Activated CD8-positive, alpha-beta T cell treated with anti-CD3 and anti-CD28 coated beads for 36 hours (primary cell): ENCODE measurements around the gene E2F4. TPM values are rescaled to one million over a fixed set of nuclear protein-coding genes. Genes with fewer than 3 reads are reported as not detected.

Source experiments
- ATAC-seq: fragments of 200-7000 bp; cut with Tn5 transposase; one replicate; pipeline ENCODE4 v1.10.0; 2021; ENCODE audit warnings: mild to moderate bottlenecking, moderate library complexity
- CTCF ChIA-PET: fragments of 350-600 bp; sonication (Branson Sonifier 250); formaldehyde crosslinking; loops from one replicate; lab custom pipeline; 2021; ENCODE audit warnings: antibody characterized with exemption; lab: Charles Lee
- POLR2A ChIA-PET: fragments of 350-600 bp; sonication (Branson Sonifier 250); formaldehyde crosslinking; loops from one replicate; lab custom pipeline; 2021; ENCODE audit warnings: antibody characterized with exemption; lab: Charles Lee
- DNase-seq: peaks from one replicate; pipeline ENCODE4 v3.0.0-alpha.2; 2020
- H3K27ac Mint-ChIP-seq: one replicate; pipeline ENCODE4 v1.8.0; 2021; ENCODE audit warnings: mild to moderate bottlenecking, mixed read lengths
- H3K27me3 Mint-ChIP-seq: one replicate; pipeline ENCODE4 v1.8.0; 2021; ENCODE audit warnings: mixed read lengths
- H3K36me3 Mint-ChIP-seq: one replicate; pipeline ENCODE4 v1.8.0; 2021; ENCODE audit warnings: low read depth, mixed read lengths
- H3K4me1 Mint-ChIP-seq: one replicate; pipeline ENCODE4 v1.8.0; 2021; ENCODE audit warnings: low read depth, mixed read lengths
- H3K4me3 Mint-ChIP-seq: one replicate; pipeline ENCODE4 v1.8.0; 2021; ENCODE audit warnings: mild to moderate bottlenecking, moderate library complexity, mixed read lengths
- H3K9me3 Mint-ChIP-seq: one replicate; pipeline ENCODE4 v1.8.0; 2021; ENCODE audit warnings: mixed read lengths
- intact Hi-C: fragments of 100-400 bp; cut with micrococcal nuclease; formaldehyde crosslinking; loops from one replicate; pipeline ENCODE4 v1.10.0; 2022
- total RNA-seq, 2 experiments: library from RNA; stranded (reverse); gene quantifications; one replicate each; pipeline ENCODE4 v1.2.3, GENCODE V29; 2021
- TF ChIP-seq, protein P1 (sequence below): fragments of 200-600 bp; IDR thresholded peaks from one replicate; pipeline ENCODE4 v1.8.0; 2022; ENCODE audit warnings: antibody characterized with exemption, mild to moderate bottlenecking

E2F4 gene
- total RNA-seq, 2 experiments from 2014 or later, result 104 to 105 TPM

DNA sequence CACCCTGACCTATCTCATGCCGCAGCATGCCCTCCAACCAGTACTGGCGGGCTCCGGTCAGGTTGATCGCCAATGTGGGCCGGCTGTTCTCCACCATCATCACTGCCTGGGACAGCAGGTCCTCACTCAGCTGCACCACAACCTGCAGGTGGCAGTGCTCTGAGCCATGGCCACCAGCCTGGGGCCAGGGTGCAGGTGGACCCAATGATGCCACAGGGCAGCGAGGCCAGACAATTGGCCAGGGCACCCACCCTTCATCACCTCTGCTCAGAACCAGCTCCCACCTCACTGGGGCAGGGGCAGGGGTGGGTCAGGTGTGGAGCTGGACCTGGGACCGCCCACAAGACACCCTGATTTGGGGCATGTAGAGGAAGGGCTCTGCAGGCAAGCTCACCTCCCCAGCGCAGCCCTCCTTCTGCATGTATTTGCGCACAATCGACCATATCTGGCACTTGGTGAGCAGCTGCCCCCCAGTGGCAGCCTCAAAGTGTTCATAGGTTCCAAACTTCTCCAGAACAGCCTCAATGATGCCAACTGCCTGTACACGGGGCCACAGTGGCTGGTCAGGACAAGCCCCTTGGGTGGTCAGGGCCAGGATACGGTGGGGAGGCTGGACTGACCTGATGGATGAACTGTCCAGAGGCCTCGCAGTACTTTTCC lies 12.4 kb upstream of the E2F4 start:
- Mint-ChIP-seq H3K27me3 (peaks cover 36% of the 10 kb centered on the region), H3K4me3 (no peak overlapping the region), H3K36me3 (peaks cover 7% of the 10 kb centered on the region), H3K4me1 (peaks cover 26% of the 10 kb centered on the region), H3K9me3 (no peaks in the 10 kb centered on the region), H3K27ac (no peak overlapping the region)
- ChIA-PET CTCF (interaction anchor here (0.7 to 16.0 kb wide), 6 partner anchors 9 to 196 kb away, joined by 3 to 209 read pairs (median 3); partner anchors contain the start of genes B3GNT9, FBXL8, HSF4 and NOL3), POLR2A (interaction anchor here (4.6 kb wide), 1 partner anchor 14 kb away, joined by 23 read pairs; the partner anchor contains the start of gene HSF4)
- ATAC-seq (no peak), DNase-seq (peak; percentile 60)
- intact Hi-C loops, result loop anchor here (10.0 kb wide), 1 partner anchor 205 kb away; no protein-coding TSS in a partner anchor
- TF ChIP-seq, protein P1, sequence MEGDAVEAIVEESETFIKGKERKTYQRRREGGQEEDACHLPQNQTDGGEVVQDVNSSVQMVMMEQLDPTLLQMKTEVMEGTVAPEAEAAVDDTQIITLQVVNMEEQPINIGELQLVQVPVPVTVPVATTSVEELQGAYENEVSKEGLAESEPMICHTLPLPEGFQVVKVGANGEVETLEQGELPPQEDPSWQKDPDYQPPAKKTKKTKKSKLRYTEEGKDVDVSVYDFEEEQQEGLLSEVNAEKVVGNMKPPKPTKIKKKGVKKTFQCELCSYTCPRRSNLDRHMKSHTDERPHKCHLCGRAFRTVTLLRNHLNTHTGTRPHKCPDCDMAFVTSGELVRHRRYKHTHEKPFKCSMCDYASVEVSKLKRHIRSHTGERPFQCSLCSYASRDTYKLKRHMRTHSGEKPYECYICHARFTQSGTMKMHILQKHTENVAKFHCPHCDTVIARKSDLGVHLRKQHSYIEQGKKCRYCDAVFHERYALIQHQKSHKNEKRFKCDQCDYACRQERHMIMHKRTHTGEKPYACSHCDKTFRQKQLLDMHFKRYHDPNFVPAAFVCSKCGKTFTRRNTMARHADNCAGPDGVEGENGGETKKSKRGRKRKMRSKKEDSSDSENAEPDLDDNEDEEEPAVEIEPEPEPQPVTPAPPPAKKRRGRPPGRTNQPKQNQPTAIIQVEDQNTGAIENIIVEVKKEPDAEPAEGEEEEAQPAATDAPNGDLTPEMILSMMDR, result peak; percentile 51

DNA sequence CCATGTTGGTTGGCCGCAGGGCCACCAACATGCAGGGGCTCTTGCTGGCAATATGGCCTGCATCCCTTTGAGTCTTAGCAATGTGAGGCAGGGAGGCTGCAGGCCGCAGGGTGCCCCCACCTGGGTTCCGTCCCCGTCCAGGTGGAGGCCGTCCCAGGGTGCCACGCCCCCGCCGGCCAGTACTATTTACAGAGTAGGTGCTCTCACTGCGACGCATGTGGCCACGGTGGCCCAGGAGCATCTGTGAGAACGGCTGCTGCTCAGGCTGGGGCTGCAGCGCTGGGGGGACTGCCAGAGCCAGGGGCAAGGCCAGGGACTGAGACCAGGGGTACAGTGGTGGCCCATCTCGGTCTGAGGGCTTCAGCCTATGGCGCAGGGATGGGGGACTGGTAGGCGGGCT lies 11.8 kb upstream of the E2F4 start:
- intact Hi-C loops, result loop anchor here (10.0 kb wide), 1 partner anchor 205 kb away; no protein-coding TSS in a partner anchor
- Mint-ChIP-seq H3K36me3 (peaks cover 7% of the 10 kb centered on the region), H3K27ac (no peak overlapping the region), H3K9me3 (no peaks in the 10 kb centered on the region), H3K27me3 (peaks cover 41% of the 10 kb centered on the region), H3K4me1 (peaks cover 28% of the 10 kb centered on the region), H3K4me3 (no peak overlapping the region)
- TF ChIP-seq, protein P1, result no peak
- CTCF ChIA-PET, result interaction anchor here (1.3 to 16.0 kb wide), 4 partner anchors 10 to 27 kb away, joined by 3 to 209 read pairs (median 20); partner anchors contain the start of genes B3GNT9, FBXL8, HSF4 and NOL3
- POLR2A ChIA-PET, result no interaction called here
- DNase-seq (no peak), ATAC-seq (no peak)

DNA sequence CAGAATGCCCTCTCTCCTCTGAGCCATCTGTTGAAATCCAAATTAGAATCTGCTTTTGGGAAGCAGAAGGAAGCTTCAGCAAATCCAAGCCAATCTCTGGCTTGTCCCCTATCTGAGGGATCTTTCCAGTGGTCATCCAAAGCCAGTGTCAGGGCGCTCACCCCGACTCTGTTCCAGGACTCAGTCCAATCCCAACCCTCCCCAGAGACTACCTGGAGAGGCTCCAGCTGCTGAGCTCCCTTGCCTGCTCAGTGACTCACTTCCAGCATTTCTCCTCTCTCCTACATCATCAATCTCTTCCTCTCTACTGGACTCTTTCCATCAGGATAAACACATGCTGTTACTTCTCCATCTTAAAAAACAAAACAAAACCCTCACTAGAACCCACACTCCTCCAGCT lies 10.6 kb upstream of the E2F4 start:
- H3K4me3 Mint-ChIP-seq, result no peak overlapping the region
- H3K27ac Mint-ChIP-seq, result no peak overlapping the region
- H3K27me3 Mint-ChIP-seq, result peaks cover 38% of the 10 kb centered on the region
- TF ChIP-seq, protein P1, result no peak
- peaks cover 30% of the 10 kb centered on the region for H3K4me1 Mint-ChIP-seq
- DNase-seq, result no peak
- no peaks in the 10 kb centered on the region for H3K9me3 Mint-ChIP-seq
- POLR2A ChIA-PET, result no interaction called here
- no peak for ATAC-seq
- H3K36me3 Mint-ChIP-seq, result peaks cover 5% of the 10 kb centered on the region
- CTCF ChIA-PET, result interaction anchor here (1.0 to 7.1 kb wide), 3 partner anchors 12 to 165 kb away, joined by 6 to 71 read pairs (median 36); partner anchors contain the start of gene NOL3
- intact Hi-C loops, result loop anchor here (10.0 kb wide), 1 partner anchor 207 kb away; no protein-coding TSS in a partner anchor

DNA sequence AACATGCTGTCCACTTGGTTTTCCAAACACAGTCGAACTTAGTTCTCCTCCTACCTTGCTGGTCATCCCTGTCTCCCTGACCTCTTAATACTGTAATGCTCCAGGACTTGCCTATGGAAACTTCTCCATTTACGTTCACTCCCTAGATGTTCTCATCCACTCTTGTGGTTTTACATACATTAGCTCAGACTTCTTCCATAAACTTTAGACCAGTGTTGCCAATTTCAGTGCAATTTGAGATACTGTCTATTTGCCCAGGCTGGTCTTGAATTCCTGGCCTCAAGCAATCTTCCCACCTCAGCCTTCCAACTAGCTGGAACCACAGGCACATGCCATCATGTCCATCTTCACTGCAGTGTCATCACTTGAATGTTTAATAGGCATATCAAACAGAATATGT lies 9.7 kb upstream of the E2F4 start:
- no peaks in the 10 kb centered on the region for H3K9me3 Mint-ChIP-seq
- DNase-seq (no peak), ATAC-seq (no peak)
- H3K4me3 Mint-ChIP-seq, result no peak overlapping the region
- no peak overlapping the region for H3K27ac Mint-ChIP-seq
- intact Hi-C loops, result loop anchor here (10.0 kb wide), 1 partner anchor 207 kb away; no protein-coding TSS in a partner anchor
- peaks cover 26% of the 10 kb centered on the region for H3K4me1 Mint-ChIP-seq
- peaks cover 5% of the 10 kb centered on the region for H3K36me3 Mint-ChIP-seq
- CTCF ChIA-PET, result interaction anchor here (1.1 to 7.1 kb wide), 6 partner anchors 13 to 217 kb away, joined by 3 to 71 read pairs (median 8); partner anchors contain the start of gene NOL3
- TF ChIP-seq, protein P1, result no peak
- POLR2A ChIA-PET, result interaction anchor here (1.1 to 2.0 kb wide), 2 partner anchors 7 to 24 kb away, joined by 4 to 13 read pairs; no protein-coding TSS in a partner anchor
- peaks cover 31% of the 10 kb centered on the region for H3K27me3 Mint-ChIP-seq
